HG02571 (cell line): ENCODE results near the gene TEX10.
"Not testable (repeated sequence)": the region's sequence is repeated elsewhere in the genome, so short reads cannot be mapped to it uniquely, and the experiment has no call there.

Experiments
- ATAC-seq: cut with Tn5 transposase; IDR thresholded peaks from one replicate; pipeline ENCODE4 v1.9.1; 2021; ENCODE audit warnings: mild to moderate bottlenecking, moderate library complexity; ENCODE audit not compliant: unreplicated experiment

The TEX10 gene

DNA sequence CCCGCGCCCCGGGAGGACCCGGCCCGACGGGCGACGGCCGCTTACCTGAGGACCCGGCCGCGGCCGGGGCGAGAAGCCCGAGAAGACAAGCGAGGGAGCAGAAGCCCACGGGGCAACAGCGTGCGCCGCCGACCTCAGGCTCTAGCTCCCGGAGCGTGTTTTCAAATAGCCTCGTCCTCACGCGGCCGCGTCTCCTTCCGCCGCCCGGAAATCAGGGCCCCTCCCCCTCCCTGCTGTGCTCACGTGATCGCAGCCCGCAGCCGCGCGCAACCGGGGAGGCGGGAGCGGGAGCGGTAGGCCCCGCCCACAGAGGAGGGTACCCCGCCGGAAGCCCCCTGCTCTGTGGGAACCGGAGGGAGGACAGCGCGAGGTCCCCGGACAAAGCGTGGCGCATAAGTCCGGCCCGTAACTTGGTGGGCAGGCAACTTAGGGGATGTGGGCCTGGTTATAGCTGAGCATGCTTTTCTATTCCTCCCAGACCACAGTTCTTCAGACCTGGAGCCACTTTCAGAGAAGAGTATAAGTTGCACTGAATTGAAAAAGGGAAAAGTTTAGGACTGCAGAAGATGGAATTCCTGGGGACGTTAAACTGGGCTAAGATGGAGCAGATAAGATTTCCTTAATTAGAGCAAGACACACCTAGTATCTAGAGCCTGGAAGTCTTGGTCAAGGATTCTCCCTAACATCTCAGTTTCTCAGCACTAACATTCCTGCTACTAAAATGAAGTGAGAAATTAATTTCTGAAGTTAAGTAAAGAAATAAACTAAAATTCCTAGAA lies at the start of gene TEX10:
Gene TEX10, minus strand, starts transcription at position 216 of the 779 bp plus-strand sequence. CDS start 3,579 bp downstream, outside the sequence.
- ATAC-seq = peak; percentile 85

DNA sequence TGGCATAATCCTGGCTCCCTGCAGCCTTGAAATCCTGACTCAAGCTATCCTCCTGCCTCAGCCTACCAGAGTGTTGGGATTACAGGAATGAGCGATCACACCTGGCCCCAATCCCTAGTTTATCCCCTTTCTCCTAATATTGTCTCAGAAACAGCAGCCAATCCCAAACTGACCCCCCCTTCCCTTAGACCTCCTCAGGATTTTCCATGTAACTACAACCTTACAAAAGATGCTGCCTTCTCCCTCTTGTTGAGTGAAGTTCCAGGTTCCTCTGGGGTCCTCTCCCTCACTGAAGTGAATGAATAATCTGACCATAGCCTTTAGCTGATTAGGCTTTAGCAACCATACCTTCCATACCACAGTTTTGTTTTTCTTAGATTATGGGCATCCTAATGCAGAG lies 48.3 kb upstream of the TEX10 start:
- no peak for ATAC-seq

DNA sequence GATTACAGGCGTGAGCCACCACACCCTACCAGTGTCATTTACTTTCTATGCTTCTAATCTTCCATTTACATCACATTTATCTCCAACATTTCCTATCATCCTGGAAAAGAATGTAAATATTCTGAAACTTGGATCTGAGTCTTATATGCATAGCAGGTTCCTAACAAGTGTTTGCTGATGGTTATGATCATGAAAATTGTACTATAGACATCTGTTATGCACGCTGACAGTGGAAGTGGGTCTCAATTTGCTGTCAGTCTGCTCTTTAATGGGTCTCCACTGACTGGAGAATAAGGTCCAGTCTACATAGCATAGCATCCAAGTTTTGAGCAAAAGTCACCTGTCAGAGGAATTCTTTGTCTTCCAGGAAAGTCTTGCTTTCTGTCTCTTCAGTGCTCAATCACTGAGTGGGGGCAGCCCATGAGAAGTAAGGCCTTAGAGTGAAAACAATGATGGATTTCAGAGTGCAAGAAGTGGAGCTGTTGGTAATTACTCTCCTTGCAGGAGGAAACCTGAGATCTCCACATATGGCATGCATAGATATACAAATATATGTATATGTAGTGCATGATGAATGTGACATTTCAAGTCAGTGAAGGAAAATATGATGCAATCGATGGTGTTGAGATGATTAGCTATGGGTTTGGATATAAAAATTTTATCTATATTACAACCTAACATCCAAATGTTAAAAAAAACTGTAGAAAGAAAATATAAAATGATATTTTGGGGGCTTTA lies 45.0 kb upstream of the TEX10 start:
- no peak for ATAC-seq

DNA sequence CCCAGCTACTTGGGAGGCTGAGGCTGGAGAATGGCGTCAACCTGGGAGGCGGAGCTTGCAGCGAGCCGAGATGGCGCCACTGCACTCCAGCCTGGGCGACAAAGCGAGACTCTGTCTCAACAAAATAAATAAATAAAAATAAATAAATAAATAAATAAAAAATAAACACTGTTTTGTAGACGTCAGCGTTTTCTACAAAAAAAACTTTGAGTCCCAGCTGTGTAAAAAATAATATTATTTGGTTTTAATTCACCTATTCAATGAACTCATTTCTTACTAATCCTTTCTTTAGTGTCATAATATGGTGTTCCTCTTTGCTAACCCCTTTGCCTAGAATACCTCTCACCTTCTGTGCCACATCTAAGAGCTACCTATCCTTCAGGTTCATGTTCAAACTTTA lies 44.0 kb upstream of the TEX10 start:
- no peak for ATAC-seq

DNA sequence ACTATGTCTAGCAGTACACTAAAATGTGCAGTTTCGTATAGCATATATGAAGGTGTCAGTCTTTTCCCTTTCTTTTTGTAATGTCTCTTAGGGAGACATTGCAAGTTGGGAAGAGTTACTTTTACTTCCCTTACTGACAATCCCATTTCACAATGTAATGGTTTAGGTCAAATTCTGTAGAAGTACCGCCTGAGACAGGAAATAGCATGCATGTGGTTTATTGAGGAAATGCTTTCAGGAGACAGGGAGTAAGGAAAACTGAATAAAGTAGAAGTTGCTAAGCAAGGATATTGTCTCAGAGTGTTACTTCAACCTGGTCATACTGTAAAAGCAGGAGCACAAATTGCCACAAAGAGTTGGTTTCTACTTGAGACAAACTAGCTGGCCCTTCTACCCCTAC lies 42.1 kb upstream of the TEX10 start:
- no peak for ATAC-seq

DNA sequence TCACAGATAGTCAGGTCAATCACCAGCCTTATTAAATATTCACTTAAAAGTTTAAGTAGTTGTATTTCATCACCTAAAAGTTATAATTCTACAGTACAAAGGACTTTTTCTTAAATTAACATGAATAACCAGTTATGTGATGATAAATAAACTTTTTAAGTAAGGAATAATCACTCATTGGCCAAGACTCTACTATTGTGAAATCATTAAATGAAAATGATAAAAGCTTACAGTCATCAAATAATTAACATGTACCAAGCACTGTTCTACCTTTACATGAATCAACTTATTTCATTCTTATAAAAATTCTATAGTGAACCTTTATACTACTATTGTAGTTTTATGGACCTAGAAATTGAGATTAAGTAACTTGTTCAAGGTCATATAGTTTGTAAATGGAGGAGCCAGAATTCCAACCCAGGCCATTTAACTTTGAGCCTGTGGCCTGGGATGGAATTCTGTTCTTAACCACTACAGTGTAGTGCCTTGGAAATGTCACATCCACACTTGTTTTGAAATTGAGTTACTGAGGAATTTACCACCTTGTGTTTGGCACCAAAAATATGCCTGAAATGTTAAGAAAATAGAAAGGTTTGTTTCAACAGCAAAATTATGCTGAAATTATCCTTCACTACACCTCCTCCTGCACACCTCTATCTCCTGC lies 41.4 kb upstream of the TEX10 start:
- ATAC-seq = no peak

DNA sequence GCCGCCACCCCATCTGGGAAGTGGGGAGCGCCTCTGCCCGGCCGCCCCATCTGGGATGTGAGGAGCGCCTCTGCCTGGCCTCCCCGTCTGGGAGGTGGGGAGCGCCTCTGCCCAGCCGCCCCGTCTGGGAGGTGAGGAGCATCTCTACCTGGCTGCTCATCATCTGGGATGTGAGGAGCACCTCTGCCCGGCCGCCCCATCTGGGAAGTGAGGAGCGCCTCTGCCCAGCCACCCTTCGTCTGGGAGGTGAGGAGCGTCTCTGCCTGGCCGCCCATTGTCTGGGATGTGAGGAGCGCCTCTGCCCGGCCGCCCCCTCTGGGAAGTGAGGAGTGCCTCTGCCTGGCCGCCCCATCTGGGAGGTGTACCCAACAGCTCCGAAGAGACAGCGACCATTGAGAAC lies 40.2 kb upstream of the TEX10 start:
- not testable (repeated sequence) for ATAC-seq

DNA sequence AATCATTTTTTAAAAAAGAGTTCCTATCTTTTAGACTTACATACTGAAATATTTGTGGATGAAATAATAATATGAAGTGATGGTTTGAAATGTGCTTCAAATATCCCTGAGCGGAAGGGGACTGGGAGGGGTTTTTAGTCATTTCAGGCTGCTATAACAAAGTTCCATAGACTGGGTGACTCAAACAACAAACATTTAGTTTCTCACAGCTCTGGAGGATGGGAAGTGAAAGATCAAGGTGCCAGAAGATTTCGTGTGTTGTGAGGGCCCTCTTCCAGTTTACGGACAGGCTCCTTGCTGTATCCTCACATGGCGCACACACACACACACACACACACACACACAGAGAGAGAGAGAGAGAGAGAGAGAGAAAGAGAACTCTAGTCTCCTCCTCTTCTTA lies 27.1 kb upstream of the TEX10 start:
- ATAC-seq = no peak

DNA sequence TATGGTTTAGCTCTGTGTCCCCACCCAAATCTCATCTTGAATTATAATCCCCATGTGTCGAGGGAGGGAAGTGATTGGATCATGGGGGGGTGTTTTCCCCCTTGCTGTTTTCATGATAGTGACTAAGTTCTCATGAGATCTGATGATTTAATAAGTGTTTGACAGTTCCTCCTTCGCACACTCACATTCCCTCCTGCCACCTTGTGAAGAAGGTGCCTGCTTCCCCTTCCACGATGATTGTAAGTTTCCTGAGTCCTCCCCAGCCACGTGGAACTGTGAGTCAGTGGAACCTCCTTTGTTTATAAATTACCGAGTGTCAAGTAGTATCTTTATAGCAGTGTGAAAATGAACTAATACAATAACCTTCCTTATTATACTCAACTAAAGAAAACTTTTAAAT lies 24.3 kb upstream of the TEX10 start:
- no peak for ATAC-seq

DNA sequence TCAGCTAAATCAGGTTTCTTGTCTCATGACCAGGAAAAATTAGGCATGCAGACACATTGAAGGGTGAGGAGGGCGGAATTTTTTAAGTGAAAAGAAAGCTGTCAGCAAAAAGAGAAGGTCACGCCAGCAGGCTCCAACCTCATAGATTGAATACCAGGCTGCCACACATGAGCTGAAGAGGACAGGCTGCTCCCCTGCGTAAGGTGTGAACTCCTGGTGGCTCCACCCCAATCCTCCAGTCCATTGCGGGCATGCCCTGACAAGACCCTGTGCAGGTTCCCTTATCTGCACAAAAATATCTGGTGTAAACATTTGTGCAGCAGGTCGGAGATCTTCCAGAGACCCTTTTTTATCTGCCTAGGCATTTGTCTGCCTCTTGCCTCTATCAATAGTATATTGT lies 22.9 kb upstream of the TEX10 start:
- ATAC-seq = no peak

DNA sequence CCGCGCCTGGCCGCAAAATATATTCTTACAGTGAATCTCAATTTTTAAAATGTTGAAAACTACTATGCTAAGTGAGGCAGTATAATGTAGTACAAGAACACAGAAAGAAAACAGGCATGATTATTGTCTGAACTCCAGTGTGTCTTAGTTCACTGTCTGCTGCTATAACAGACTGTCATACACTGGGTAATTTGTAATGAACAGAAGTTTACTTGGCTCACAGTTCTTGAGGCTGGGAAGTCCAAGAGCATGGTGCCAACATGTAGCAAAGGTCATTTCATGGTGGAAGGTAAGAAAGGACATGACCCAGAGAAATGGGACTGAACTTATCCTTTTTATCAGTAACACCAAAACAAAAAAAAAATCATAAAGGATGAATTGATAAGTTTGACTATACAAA lies 19.9 kb upstream of the TEX10 start:
- no peak for ATAC-seq

DNA sequence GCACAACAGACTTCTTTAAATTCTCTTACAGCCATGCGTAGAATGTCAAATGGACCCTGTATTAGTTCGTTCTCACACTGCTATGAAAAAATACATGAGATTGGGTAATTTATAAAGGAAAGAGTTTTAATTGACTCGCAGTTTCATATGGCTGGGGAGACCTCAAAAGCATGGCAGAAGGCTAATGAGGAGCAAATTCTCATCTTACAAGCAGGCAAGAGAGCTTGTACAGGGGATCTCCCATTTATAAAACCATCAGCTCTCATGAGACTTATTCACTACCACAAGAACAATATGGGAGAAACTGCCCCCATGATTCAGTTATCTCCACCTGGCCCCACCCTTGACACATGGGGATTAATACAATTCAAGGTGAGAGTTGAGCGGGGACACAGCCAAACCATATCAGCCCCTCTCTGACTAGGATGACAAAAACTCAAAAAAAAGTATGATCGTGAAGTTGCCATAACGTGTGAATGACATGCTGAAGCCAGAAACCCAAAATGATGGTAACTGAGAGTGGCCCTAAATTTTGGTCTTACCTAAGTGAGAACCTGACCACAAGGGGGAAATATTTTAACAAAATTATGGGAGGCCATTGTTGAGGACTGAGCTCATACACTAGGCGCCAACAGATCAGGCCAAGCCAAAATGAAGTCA lies 17.5 kb upstream of the TEX10 start:
- no peak for ATAC-seq

DNA sequence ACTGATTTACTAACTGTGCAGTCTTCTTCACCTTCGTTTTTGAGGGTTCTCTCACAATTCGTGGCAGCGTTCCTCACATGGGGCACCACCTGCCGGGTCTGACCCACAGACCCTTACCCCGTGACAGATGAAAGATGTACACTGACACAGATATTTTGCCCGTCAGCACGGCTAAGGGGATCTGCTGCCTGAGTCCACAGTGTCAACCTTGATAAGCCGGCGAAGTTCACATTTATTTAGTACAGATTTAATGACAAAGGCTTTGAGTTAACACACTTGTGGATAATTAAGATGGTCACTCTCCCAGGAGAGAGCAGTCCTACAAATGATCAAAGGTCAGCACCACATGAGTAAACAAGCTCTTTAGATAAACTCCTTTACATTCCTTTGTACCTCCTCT lies 15.9 kb upstream of the TEX10 start:
- no peak for ATAC-seq

DNA sequence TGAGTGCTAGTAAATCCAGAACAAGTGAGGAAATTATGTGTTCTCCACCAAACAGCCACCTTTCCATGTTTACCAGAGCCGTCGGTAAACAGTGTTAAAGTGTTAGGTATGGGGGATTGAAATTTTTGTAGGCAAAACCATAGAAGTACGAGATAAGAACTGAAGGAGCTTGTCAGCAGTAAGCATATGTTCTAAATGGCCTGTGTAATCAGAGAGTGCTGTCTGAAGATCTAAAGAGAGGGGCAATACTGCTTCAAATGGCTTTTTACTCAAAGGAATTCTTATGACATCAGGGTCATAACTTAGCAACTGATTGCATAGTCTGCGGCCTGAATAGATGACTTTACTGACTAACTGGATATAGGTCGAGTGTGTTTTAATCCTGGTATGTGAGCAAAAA lies 13.4 kb upstream of the TEX10 start:
- no peak for ATAC-seq

DNA sequence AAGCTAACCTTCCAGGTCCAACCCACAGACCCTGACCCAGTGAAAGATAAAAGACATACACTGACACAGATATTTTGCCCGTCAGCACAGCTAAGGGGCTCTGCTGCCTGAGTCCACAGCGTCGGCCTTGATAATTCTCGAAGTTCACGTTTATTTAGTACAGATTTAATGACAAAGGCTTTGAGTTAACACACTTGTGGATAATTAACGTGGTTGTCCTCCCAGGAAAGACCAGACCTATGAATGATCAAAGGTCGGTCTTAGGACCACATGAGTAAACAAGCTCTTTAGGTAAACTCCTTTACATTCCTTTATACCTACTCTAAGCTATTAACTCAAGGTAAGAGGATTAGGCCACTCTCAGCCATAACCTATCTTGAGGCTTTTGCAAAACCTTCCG lies 11.3 kb upstream of the TEX10 start:
- no peak for ATAC-seq

DNA sequence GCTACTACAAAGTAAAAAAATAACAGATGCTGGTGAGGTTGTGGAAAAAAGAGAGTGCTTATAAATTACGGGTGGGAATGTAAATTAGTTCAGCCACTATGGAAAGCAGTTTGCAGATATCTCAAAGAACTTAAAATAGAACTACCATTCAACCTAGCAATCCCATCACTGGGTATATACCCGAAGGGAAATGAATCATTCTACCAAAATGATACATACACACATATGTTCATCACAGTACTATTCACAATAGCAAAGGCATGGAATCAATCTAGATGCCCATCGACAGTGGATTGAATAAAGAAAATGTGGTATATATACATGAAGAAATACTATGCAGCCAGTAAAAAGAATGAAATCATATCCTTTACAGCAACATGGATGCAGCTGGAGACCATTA lies 6.3 kb upstream of the TEX10 start:
- ATAC-seq = no peak

DNA sequence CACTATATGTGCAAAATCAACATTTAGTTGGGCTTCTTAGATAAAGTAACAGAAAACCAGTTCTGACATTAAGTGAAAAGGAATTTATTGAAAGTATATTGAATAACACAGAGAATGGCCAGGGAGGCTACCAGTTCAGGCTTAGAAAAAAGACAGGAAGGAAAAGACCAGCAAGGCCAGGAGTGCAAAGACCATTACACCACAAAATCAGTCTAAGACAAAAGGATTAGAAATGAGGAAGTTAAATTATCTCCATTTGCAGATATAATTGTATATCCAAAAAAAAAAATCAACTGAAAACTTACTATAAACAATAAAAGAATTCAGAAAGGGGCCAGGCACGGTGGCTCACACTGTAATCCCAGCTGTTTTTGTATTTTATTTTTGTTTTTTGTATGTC lies 4.8 kb upstream of the TEX10 start:
- ATAC-seq = no peak

DNA sequence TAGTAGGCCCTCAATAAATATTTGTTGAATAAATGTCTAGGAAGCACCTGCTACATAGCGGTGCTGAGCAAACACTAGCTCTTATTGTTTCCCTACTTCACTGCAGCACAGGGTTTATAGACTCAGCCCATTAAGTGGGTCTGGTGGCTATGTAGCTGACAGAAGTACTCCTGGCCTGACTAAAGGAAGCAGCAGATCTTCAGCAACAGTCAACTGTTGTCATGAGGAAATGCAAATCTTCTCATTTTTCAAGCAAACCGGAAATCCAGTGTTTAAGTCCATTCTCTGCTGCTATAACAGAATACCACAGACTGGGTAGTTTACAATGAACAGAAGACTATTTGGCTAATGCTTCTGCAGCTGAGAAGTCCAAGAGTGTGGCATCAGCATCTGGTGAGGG lies 2.8 kb upstream of the TEX10 start:
- ATAC-seq = no peak

DNA sequence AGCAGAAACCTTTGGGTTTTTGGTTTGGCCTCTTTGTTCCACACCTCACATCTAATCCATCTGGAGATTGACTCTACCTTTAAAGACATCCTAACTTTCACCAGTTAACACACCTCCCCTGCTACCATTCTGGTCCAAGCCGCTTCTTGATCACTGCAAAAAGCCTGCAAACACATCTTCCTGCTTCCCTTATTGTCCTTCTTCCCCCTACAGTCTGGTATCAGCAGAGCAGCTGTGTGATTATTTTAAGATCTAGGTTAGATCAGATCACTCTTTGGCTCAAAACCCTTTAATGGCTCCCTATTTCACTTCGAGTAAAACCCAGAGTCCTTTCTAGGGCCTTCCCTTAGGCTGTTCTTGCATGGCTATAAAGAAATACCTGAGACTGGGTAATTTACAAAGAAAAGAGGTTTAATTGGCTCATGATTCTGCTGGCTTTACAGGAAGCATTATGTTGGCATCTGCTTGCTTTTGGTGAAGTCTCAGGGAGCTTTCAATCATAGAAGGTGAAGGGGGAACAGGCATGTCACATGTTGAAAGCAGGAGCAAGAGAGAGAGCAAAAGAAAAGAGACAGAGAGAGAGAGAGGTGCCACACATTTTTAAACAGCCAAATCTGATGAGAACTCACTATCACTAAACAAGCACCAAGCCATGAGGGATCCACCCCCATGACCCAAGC lies 1.5 kb upstream of the TEX10 start:
- ATAC-seq = no peak

DNA sequence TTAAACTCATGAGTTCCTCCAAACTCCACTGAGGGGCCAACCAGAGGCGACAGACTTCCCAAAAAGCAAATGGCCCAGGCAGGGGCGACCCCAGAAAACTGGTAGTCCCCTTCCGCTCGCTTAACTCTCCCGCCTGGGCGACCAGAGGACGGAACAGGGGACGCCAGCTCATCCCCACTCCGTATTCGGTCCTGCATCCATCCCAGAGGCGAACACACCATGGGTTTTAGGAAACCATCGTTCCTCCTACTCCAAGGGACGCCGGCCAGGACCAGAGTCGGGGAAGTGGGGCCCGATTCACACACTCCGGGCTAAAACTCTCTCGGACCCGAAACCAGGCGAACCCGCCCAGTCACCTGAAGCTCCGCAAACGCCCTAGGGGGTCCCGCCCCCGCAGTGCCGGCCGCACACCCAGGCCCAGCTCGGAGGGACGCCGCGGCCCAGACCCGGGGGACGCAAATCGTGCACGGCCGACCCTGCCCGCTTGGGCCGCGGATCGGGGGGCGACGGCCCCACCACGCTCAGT lies 478 bp downstream of the TEX10 start:
- ATAC-seq = peak; percentile 36

DNA sequence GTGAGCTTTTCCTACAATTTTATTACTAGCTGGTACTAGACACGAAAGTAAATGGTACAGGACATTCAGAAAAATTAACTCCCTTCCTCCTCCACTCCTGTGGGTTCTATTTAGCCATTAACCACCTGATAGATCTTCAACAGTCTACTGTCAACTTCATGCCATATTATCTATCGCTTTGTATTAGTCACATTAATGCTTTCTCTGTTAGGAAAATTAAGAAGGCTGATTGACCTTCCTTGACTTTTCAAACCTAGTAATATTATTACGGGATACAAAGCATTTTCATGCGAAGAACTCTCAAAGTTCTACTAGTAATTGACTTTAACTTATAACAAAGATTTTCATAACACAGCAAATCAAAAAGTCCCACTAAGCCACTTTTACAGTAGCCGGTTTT lies 1.2 kb downstream of the TEX10 start:
- ATAC-seq = no peak
